Heart left ventricle (tissue), 16 donors: ENCODE measurements around the gene LHX2. TPM values are rescaled to one million over a fixed set of nuclear protein-coding genes. Genes with fewer than 3 reads are reported as not detected.

Experiments
- ATAC-seq, 4 donors: fragments of 200-7000 bp; cut with Tn5 transposase; one replicate each; pipeline ENCODE4 v1.9.1; 2020 to 2022; ENCODE audit warnings: moderate library complexity in 4 of 4, mild to moderate bottlenecking in 3 of 4, moderate number of reproducible peaks in 1 of 4
- DNase-seq, 5 donors: peaks; one replicate each; pipeline ENCODE4 v3.0.0-alpha.2; 2020
- H3K27ac ChIP-seq, 12 donors: fragments of 200-600 bp; sonication (generic) in 4 of 12; one replicate each; pipeline versions ENCODE4 v1.5.0 to v1.8.0; 2016 to 2022; ENCODE audit warnings: mild to moderate bottlenecking in 2 of 12
- H3K27me3 ChIP-seq, 9 donors: fragments of 200-600 bp; sonication (generic) in 2 of 9; one replicate each; pipeline versions ENCODE4 v1.5.1 to v1.8.0; 2016 to 2022; ENCODE audit warnings: mild to moderate bottlenecking in 3 of 9
- H3K36me3 ChIP-seq, 9 donors: fragments of 200-600 bp; sonication (generic) in 2 of 9; one replicate each; pipeline versions ENCODE4 v1.5.0 to v1.8.0; 2018 to 2022; ENCODE audit warnings: mild to moderate bottlenecking in 2 of 9
- H3K4me1 ChIP-seq, 12 donors: fragments of 200-600 bp; sonication (generic) in 4 of 12; one replicate each; pipeline versions ENCODE4 v1.5.0 to v1.8.0; 2016 to 2022; ENCODE audit warnings: mild to moderate bottlenecking in 3 of 12
- H3K4me3 ChIP-seq, 12 donors: fragments of 200-600 bp; sonication (generic) in 4 of 12; one replicate each; pipeline versions ENCODE4 v1.5.0 to v1.8.0; 2017 to 2022; ENCODE audit warnings: mild to moderate bottlenecking in 9 of 12, moderate library complexity in 4 of 12
- H3K9me3 ChIP-seq, 12 donors: fragments of 200-600 bp; sonication (generic) in 4 of 12; one replicate each; pipeline versions ENCODE4 v1.5.0 to v1.8.0; 2016 to 2022; ENCODE audit warnings: mild to moderate bottlenecking in 1 of 12
- POLR2A ChIP-seq, 2 donors: fragments of 450-650 bp; IDR thresholded peaks; one replicate each; pipeline ENCODE4 v1.6.1; 2017; ENCODE audit warnings: antibody characterized with exemption in 2 of 2, mild to moderate bottlenecking in 2 of 2, moderate library complexity in 2 of 2
- whole genome bisulfite sequencing, 4 donors: extraction: QIAGEN DNeasy Blood & Tissue Kit in 2 of 4; methylation state at CpG; one replicate each; pipeline versions ENCODE4 v1.1.5 to v1.1.7; 2013 to 2018; 5-methylcytosine and 5-hydroxymethylcytosine counted together
- intact Hi-C, 10 donors: fragments of 100-400 bp; cut with DNase I; formaldehyde crosslinking; loops; one replicate each; pipeline versions ENCODE4 v1.11.1 to v1.14.2; 2022
- polyA plus RNA-seq, 2 donors: library from polyadenylated mRNA; stranded (reverse); fragments of 200-250 nt; gene quantifications; one replicate each; pipeline ENCODE4 v1.2.3, GENCODE V29; 2013
- total RNA-seq, 9 donors: library from RNA; depleted of rRNA in 2 of 9; stranded (reverse); fragments of >200 nt in 2 of 9; fragmentation: NEBNext Ultra II Directional in 3 of 9; extraction: Animal tissue kit (Norgen Biotek cat#: 25700) in 3 of 9; gene quantifications; one replicate each; pipeline versions ENCODE4 v1.1.0 to v1.2.4, GENCODE V29; 2016 to 2023
- TF ChIP-seq, protein P1 (sequence below), 12 donors: fragments of 200-600 bp; sonication (generic) in 4 of 12; IDR thresholded peaks; one replicate each; pipeline versions ENCODE4 v1.5.0 to v1.8.0; 2018 to 2022; ENCODE audit warnings: antibody characterized with exemption in 12 of 12, mild to moderate bottlenecking in 5 of 12
- donor health status: ischemic (EF 13 %, LVEDD 7.1; RV severe dilation, severe dysfunction).
- donor health status: healthy with polysubstance abuse.
- donor health status: DM: no; HTN: yes; CAD: no.
- donor health status: DM: no; HTN: no; CAD: no.
- donor health status: ischemic (EF 25% LVEDD 6.9; RV normal size, moderate dysfunction).
- donor health status: ischemic (EF 25% LVEDD 5.7; RV mildly dilated, moderate dysfunction).
- donor health status: healthy.
- donor health status: DM: yes; HTN: yes; CAD: no.
- donor health status: ischemic (EF 35%, LVEDD 5.7; RV mildly dilated, moderate dysfunction).
- donor health status: nonischemic (EF 11% LVEDD 7.7; RV severe dilation, severe dysfunction).
- donor health status: DM: yes; HTN: yes; CAD: no.
- donor health status: PGD.
- donor health status: ischemic (EF 29% LVEDD 5.4; RV normal size, mild dysfunction).
- donor health status: nonischemic (EF 23%, LVEDD 6.1; RV moderate dilation, normal function).

The LHX2 gene
- total and polyA plus RNA-seq, 11 donors, result 0.10 to 1.3 (median 0.28) TPM; not detected in 5

DNA sequence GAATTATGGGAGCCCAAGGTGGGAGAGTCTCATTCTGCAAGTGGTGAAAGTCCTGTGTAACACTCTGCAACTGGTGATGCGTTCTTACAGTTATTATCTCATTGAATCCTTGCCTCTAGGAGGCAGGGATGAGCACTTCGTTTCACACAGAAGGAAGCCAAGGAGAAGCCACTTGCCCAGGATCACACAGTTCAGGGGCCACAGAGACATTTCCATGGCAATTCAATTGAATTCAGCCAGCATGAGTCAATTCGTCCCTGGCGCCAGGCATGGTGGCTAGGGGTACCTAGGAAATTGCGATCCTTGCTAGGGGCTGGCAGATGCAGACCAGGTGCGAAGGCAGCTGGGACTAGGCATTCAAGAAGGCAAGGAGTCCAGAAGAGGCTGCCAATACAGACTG lies 26.2 kb downstream of the LHX2 start:
- Histone ChIP-seq H3K27ac (no peak overlapping the region), H3K4me1 (peaks cover 0 to 20% (median 11%) of the 10 kb centered on the region in 12 donors), H3K9me3 (no peaks in the 10 kb centered on the region), H3K27me3 (peaks cover 6 to 82% (median 35%) of the 10 kb centered on the region in 9 donors), H3K4me3 (no peak overlapping the region), H3K36me3 (no peaks in the 10 kb centered on the region)
- TF ChIP-seq, protein P1, sequence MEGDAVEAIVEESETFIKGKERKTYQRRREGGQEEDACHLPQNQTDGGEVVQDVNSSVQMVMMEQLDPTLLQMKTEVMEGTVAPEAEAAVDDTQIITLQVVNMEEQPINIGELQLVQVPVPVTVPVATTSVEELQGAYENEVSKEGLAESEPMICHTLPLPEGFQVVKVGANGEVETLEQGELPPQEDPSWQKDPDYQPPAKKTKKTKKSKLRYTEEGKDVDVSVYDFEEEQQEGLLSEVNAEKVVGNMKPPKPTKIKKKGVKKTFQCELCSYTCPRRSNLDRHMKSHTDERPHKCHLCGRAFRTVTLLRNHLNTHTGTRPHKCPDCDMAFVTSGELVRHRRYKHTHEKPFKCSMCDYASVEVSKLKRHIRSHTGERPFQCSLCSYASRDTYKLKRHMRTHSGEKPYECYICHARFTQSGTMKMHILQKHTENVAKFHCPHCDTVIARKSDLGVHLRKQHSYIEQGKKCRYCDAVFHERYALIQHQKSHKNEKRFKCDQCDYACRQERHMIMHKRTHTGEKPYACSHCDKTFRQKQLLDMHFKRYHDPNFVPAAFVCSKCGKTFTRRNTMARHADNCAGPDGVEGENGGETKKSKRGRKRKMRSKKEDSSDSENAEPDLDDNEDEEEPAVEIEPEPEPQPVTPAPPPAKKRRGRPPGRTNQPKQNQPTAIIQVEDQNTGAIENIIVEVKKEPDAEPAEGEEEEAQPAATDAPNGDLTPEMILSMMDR (IDR thresholded peaks at IDR 0.05), result no peak
- no peak for TF ChIP-seq POLR2A (IDR thresholded peaks at IDR 0.05)
- WGBS, 4 donors, result 55 to 70% (median 61%) methylated on average over 6 of the region's 6 CpGs
- DNase-seq, result no peak
- intact Hi-C loops, result loop anchor here in 1 of 10 donors (2.0 kb wide), 1 partner anchor 493 kb away; no protein-coding TSS in a partner anchor
- ATAC-seq, result no peak

DNA sequence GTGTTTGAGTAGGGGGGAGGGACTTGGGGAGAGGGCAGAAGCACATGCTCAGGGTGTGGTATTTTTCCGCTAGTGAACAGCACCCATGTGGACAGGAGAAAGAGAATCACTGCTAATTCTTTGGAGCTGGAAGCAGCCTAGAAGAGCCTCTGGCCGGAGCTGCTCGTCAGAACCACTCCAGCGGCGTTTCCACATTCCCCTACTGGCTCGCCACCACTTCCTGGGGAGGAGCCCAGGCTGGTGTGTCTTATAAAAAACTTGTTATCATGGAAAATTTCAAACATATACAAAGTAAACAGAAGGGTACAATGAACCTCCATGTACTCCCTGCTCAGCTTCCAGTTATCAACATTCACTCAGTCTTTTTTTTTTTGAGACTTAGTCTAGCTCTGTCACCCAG lies 26.7 kb downstream of the LHX2 start:
- ATAC-seq (no peak), DNase-seq (no peak)
- Histone ChIP-seq H3K9me3 (no peaks in the 10 kb centered on the region), H3K27ac (no peak overlapping the region), H3K27me3 (peaks cover 6 to 82% (median 35%) of the 10 kb centered on the region in 9 donors), H3K4me3 (no peak overlapping the region), H3K4me1 (peaks cover 0 to 20% (median 11%) of the 10 kb centered on the region in 12 donors), H3K36me3 (no peaks in the 10 kb centered on the region)
- 26 to 42% (median 33%) methylated on average over 6 of the region's 6 CpGs for WGBS, 4 donors
- TF ChIP-seq, protein P1 (IDR thresholded peaks at IDR 0.05), result no peak
- no peak for TF ChIP-seq POLR2A (IDR thresholded peaks at IDR 0.05)
- intact Hi-C loops, result loop anchor here in 1 of 10 donors (2.0 kb wide), 1 partner anchor 493 kb away; no protein-coding TSS in a partner anchor

DNA sequence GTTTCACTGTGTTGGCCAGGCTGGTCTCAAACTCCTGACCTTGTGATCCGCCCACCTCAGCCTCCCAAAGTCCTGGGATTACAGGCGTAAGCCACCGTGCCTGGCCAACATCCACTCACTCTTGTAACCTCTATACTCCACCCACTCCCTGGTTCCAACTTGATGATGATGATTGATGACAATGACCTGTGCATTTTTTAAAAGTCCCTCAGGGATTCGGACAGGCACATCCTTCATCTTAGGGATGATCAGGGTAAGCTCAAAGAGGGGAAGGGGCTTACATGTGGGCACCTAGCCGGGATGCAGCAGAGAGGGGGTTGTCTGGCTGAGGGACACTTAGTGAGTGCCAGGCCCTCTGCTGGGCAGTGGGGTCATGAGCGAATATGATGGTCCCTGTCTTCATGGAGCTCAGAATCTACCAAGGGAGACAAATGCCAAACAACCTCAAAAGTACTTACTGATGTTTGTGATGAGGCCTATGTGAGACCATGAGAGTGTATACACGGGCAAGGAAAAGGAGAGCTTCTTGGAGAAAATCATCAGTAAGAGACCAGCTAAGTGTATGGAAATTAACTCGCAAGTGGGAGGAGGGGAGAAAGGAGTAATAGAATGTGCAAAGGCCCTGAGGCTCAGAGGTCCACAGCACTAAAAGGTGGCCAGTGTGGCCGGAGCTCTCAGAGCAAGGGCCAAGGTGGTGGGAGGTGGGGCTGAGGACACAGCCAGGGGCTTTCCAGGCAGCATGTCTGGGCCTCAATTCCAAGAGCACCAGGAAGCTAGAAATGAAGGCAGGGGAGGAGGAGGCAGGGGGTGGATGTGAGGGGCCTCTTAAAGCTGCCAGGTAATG lies 27.4 kb downstream of the LHX2 start:
- no peak for TF ChIP-seq POLR2A (IDR thresholded peaks at IDR 0.05)
- TF ChIP-seq, protein P1 (IDR thresholded peaks at IDR 0.05), result no peak
- Histone ChIP-seq H3K27me3 (peaks cover 6 to 78% (median 35%) of the 10 kb centered on the region in 9 donors), H3K4me1 (peaks cover 0 to 20% (median 11%) of the 10 kb centered on the region in 12 donors), H3K9me3 (no peaks in the 10 kb centered on the region), H3K27ac (no peak overlapping the region), H3K36me3 (no peaks in the 10 kb centered on the region), H3K4me3 (no peak overlapping the region)
- 76 to 81% (median 79%) methylated on average over 9 of the region's 9 CpGs for WGBS, 4 donors
- intact Hi-C loops, result loop anchor here in 1 of 10 donors (2.0 kb wide), 1 partner anchor 494 kb away; no protein-coding TSS in a partner anchor
- DNase-seq (no peak), ATAC-seq (no peak)
